Bronchial epithelial cell (primary cell): ENCODE data around the gene ADGRF5. TPM values are rescaled to one million over a fixed set of nuclear protein-coding genes. Genes with fewer than 3 reads are reported as not detected.

Experiments used
- DNase-seq: peaks from one replicate; pipeline ENCODE4 v3.0.0-alpha.2; 2010; ENCODE audit warnings: low read depth
- FAIRE-seq: peaks from 2 replicates; lab custom pipeline; 2011; peaks lifted over from hg19 to GRCh38; lab: Jason Lieb, UNC
- H3K27me3 ChIP-seq: 2 replicates; pipeline ENCODE4 v1.5.1; 2011; ENCODE audit warnings: low read length; ENCODE audit not compliant: control insufficient read depth, insufficient read depth
- H3K36me3 ChIP-seq: 2 replicates; pipeline ENCODE4 v1.5.1; 2011; ENCODE audit warnings: low read length; ENCODE audit not compliant: control insufficient read depth, insufficient read depth
- H3K4me3 ChIP-seq: 2 replicates; pipeline ENCODE4 v1.5.1; 2011; ENCODE audit warnings: mild to moderate bottlenecking, low read depth, low read length, control low read depth
- CTCF ChIP-seq: IDR thresholded peaks from 2 replicates; pipeline ENCODE4 v1.5.1; 2011; ENCODE audit warnings: mild to moderate bottlenecking, moderate library complexity, low read length, control low read depth, inconsistent platforms; ENCODE audit not compliant: insufficient read depth, severe bottlenecking
- total RNA-seq: library from RNA; depleted of rRNA; stranded (reverse); fragments of >200 nt; gene quantifications from 2 replicates; pipeline ENCODE4 v1.2.1, GENCODE V29; 2014

The ADGRF5 gene
- total RNA-seq, 1 donor from 2014 or later = not detected

GRCh38 chr6:46888031-46888430 lies 33.7 kb downstream of the ADGRF5 start:
- Histone ChIP-seq H3K36me3 (no peaks in the 10 kb centered on the region), H3K27me3 (no peaks in the 10 kb centered on the region), H3K4me3 (no peak overlapping the region)
- no peak for FAIRE-seq
- no peak for TF ChIP-seq CTCF
- peak; percentile 62 for DNase-seq

- no peak for DNase-seq
- Histone ChIP-seq H3K4me3 (no peak overlapping the region), H3K27me3 (no peaks in the 10 kb centered on the region), H3K36me3 (no peaks in the 10 kb centered on the region)
- no peak for TF ChIP-seq CTCF
- FAIRE-seq = no peak
Observed at GRCh38 chr6:46882645-46883044, 39.1 kb downstream of the ADGRF5 start.

- FAIRE-seq (no peak), DNase-seq (no peak)
- no peak overlapping the region for H3K4me3 ChIP-seq
- H3K27me3 ChIP-seq = no peaks in the 10 kb centered on the region
- no peaks in the 10 kb centered on the region for H3K36me3 ChIP-seq
- no peak for TF ChIP-seq CTCF
Observed at GRCh38 chr6:46879003-46879402, 42.7 kb downstream of the ADGRF5 start.

GRCh38 chr6:46876126-46876525 lies 45.6 kb downstream of the ADGRF5 start:
- FAIRE-seq = peak; percentile 77
- DNase-seq = peak; percentile 99
- Histone ChIP-seq H3K4me3 (no peak overlapping the region), H3K27me3 (no peaks in the 10 kb centered on the region), H3K36me3 (no peaks in the 10 kb centered on the region)
- TF ChIP-seq CTCF = no peak

- FAIRE-seq = no peak
- DNase-seq = peak; percentile 42
- no peak for TF ChIP-seq CTCF
- Histone ChIP-seq H3K4me3 (no peak overlapping the region), H3K36me3 (no peaks in the 10 kb centered on the region), H3K27me3 (no peaks in the 10 kb centered on the region)
Observed at GRCh38 chr6:46867411-46867810, 54.3 kb downstream of the ADGRF5 start.

GRCh38 chr6:46865221-46865620 lies 56.5 kb downstream of the ADGRF5 start:
- FAIRE-seq = no peak

More at GRCh38 chr6:46865221-46865620, 56.5 kb downstream of the ADGRF5 start:
- DNase-seq = no peak
- no peaks in the 10 kb centered on the region for H3K27me3 ChIP-seq
- H3K36me3 ChIP-seq = no peaks in the 10 kb centered on the region
- H3K4me3 ChIP-seq = no peak overlapping the region
- TF ChIP-seq CTCF = no peak
